ENCODE measurements around the gene CCDC177.

Gene CCDC177

DNA sequence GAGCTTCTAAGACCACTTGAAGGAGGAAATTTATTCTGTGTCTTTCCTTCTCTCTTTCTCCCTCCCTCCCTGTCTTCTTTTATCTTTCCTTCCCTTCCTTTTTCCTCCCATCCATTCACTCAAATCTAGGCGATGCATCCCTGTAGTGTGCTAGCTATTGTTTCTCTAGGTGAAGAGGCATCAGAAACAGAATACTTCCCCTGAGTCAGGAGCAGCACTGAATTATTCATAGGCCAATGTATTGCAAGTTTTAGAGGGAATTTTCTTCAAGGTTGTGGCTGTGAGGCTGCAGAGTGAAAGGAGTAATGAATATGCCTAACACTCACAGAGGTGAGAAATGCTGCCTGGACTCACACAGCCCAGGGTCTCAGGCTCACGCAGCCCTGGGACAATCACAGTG lies 23.2 kb downstream of the CCDC177 start:
- no peaks in the 10 kb centered on the region for H3K36me3 ChIP-seq (ENCODE audit: control insufficient read depth in 2 of 2, insufficient read depth in 2 of 2, low read length in 2 of 2)
- H3K27ac ChIP-seq (ENCODE audit: low read depth in 2 of 2, low read length in 2 of 2): no peak overlapping the region
- H3K4me3 ChIP-seq (ENCODE audit: low read length in 2 of 2): no peak overlapping the region
- H3K9me3 ChIP-seq (ENCODE audit: control insufficient read depth in 2 of 2, low read length in 2 of 2): no peaks in the 10 kb centered on the region
- no peak overlapping the region for H3K9ac ChIP-seq (ENCODE audit: low read depth in 1 of 2, low read length in 2 of 2)
- H3K4me1 ChIP-seq (ENCODE audit: control insufficient read depth in 2 of 2, insufficient read depth in 2 of 2, low read length in 2 of 2): no peaks in the 10 kb centered on the region
- H3K27me3 ChIP-seq (ENCODE audit: control insufficient read depth in 2 of 2, insufficient read depth in 2 of 2, low read length in 2 of 2): peaks cover 0 to 13% of the 10 kb centered on the region in 2 donors

DNA sequence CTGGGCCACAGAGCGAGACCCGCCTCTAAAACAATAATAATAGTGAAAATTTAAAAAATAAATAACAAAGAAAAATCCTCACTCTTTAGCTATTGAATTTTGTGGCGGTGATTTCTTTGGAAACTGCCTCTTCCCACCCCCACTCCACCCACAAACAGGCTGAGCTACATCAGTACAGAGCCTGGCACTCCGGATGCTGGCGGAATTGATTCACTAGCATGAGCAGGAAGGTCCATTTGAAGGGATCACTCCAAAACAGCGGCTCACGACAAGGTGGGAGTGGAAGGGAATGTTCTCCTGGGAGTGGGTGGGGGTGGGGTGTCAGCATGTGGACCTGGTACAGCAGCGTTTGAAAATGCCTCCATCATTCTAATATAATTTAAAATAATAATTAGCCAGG lies 26.1 kb downstream of the CCDC177 start:
- Histone ChIP-seq H3K36me3 (ENCODE audit: control insufficient read depth in 2 of 2, insufficient read depth in 2 of 2, low read length in 2 of 2) (no peaks in the 10 kb centered on the region), H3K9ac (ENCODE audit: low read depth in 1 of 2, low read length in 2 of 2) (no peak overlapping the region), H3K4me1 (ENCODE audit: control insufficient read depth in 2 of 2, insufficient read depth in 2 of 2, low read length in 2 of 2) (no peaks in the 10 kb centered on the region), H3K4me3 (ENCODE audit: low read length in 2 of 2) (no peak overlapping the region), H3K9me3 (ENCODE audit: control insufficient read depth in 2 of 2, low read length in 2 of 2) (no peaks in the 10 kb centered on the region), H3K27me3 (ENCODE audit: control insufficient read depth in 2 of 2, insufficient read depth in 2 of 2, low read length in 2 of 2) (peaks cover 0 to 13% of the 10 kb centered on the region in 2 donors), H3K27ac (ENCODE audit: low read depth in 2 of 2, low read length in 2 of 2) (no peak overlapping the region)

DNA sequence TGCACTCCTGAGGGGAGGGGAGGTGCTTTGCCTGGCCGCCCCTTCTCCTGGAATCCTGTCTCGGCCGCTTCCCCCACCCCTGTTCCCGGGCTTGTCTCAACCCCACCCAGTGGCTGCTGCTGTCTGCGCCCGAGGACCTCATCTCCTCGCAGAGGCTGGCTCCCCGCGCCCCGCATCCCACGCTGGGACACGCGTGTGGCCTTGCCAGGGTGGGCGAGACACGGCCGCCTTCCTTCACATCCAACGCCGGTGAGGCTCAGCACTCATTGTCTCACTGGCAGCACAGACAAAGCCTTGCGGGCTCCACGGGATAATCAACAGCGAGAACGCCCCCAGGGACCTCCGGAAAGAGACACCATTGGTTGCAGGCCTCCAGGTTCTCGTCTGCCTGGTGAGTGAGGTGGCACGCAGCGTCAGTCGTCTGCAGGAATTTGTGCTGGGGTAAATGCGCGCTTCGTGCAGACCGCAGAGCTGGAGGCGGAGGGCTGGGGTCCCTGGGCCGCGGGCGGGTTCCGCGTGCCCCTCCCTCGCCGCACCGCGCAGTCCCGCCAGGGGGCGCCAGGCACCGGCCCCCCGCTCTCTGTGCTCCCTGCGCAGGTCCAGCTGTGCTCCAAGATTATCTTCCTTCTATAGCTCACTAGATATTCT lies 26.8 kb downstream of the CCDC177 start:
- peaks cover 0 to 13% of the 10 kb centered on the region in 2 donors for H3K27me3 ChIP-seq (ENCODE audit: control insufficient read depth in 2 of 2, insufficient read depth in 2 of 2, low read length in 2 of 2)
- H3K9me3 ChIP-seq (ENCODE audit: control insufficient read depth in 2 of 2, low read length in 2 of 2): no peaks in the 10 kb centered on the region
- H3K27ac ChIP-seq (ENCODE audit: low read depth in 2 of 2, low read length in 2 of 2): no peak overlapping the region
- no peak overlapping the region for H3K4me3 ChIP-seq (ENCODE audit: low read length in 2 of 2)
- no peaks in the 10 kb centered on the region for H3K36me3 ChIP-seq (ENCODE audit: control insufficient read depth in 2 of 2, insufficient read depth in 2 of 2, low read length in 2 of 2)
- no peaks in the 10 kb centered on the region for H3K4me1 ChIP-seq (ENCODE audit: control insufficient read depth in 2 of 2, insufficient read depth in 2 of 2, low read length in 2 of 2)
- no peak overlapping the region for H3K9ac ChIP-seq (ENCODE audit: low read depth in 1 of 2, low read length in 2 of 2)

DNA sequence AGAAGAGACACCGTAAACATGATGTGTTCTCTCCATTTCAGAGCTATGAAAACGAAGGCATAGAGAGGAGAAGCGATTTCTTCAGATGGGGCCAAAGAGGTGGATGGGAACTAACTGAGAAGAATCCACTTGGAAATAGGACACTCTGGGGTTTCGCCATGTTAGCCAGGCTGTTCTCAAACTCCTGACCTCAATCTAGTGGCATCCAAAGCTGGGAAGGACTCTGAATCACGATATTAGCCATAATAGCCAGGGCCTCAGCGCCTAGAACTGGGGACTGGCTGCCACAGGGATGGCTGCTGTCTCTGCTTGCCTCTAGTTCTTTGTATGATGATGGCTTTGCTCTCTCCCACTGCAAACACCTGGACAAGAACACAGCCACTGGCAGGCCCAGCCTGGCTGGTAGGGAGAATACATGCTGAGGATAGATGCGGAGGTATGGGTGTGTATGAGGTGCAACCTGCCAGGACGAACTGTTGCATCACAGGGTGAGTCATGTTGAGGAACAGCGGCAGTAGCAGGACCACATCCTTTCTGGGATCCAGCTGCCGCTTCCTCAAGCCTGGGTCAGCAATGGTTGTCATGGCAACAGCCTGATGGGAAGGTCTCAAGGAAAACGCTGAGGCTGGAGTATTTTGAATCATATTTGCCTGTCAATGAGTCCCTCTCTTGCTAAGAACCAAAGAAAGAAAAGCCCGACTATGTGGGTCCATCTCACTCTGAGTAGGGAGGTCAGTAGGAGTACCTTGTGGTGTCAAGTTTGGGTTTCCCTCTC lies 31.1 kb downstream of the CCDC177 start:
- no peaks in the 10 kb centered on the region for H3K9me3 ChIP-seq (ENCODE audit: control insufficient read depth in 2 of 2, low read length in 2 of 2)
- H3K27me3 ChIP-seq (ENCODE audit: control insufficient read depth in 2 of 2, insufficient read depth in 2 of 2, low read length in 2 of 2): peaks cover 0 to 3% of the 10 kb centered on the region in 2 donors
- H3K4me3 ChIP-seq (ENCODE audit: low read length in 2 of 2): no peak overlapping the region
- H3K4me1 ChIP-seq (ENCODE audit: control insufficient read depth in 2 of 2, insufficient read depth in 2 of 2, low read length in 2 of 2): peaks cover 0 to 2% of the 10 kb centered on the region in 2 donors
- no peak overlapping the region for H3K27ac ChIP-seq (ENCODE audit: low read depth in 2 of 2, low read length in 2 of 2)
- H3K36me3 ChIP-seq (ENCODE audit: control insufficient read depth in 2 of 2, insufficient read depth in 2 of 2, low read length in 2 of 2): no peaks in the 10 kb centered on the region
- H3K9ac ChIP-seq (ENCODE audit: low read depth in 1 of 2, low read length in 2 of 2): no peak overlapping the region

DNA sequence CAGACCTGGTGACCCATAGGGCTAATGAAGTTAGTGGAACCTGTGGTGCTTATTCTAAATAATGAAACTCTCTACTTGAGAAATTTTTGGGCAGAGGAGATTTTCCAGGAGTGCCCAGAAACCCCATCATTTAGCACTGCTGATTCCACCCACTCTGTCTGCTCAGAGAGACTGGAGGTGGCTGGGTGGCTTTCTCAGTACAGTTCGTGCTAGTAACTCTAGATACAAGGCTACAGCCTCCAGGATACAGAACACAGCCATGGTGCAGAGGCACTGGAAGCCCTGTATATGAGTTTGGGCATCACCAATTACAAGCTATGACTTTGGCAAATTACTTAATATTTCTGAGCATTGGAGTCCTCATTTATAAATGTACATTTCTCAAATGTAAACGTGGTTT lies 32.4 kb downstream of the CCDC177 start:
- H3K9me3 ChIP-seq (ENCODE audit: control insufficient read depth in 2 of 2, low read length in 2 of 2): no peaks in the 10 kb centered on the region
- no peak overlapping the region for H3K9ac ChIP-seq (ENCODE audit: low read depth in 1 of 2, low read length in 2 of 2)
- H3K27me3 ChIP-seq (ENCODE audit: control insufficient read depth in 2 of 2, insufficient read depth in 2 of 2, low read length in 2 of 2): no peaks in the 10 kb centered on the region
- peaks cover 0 to 2% of the 10 kb centered on the region in 2 donors for H3K4me1 ChIP-seq (ENCODE audit: control insufficient read depth in 2 of 2, insufficient read depth in 2 of 2, low read length in 2 of 2)
- H3K36me3 ChIP-seq (ENCODE audit: control insufficient read depth in 2 of 2, insufficient read depth in 2 of 2, low read length in 2 of 2): no peaks in the 10 kb centered on the region
- H3K4me3 ChIP-seq (ENCODE audit: low read length in 2 of 2): no peak overlapping the region
- no peak overlapping the region for H3K27ac ChIP-seq (ENCODE audit: low read depth in 2 of 2, low read length in 2 of 2)

DNA sequence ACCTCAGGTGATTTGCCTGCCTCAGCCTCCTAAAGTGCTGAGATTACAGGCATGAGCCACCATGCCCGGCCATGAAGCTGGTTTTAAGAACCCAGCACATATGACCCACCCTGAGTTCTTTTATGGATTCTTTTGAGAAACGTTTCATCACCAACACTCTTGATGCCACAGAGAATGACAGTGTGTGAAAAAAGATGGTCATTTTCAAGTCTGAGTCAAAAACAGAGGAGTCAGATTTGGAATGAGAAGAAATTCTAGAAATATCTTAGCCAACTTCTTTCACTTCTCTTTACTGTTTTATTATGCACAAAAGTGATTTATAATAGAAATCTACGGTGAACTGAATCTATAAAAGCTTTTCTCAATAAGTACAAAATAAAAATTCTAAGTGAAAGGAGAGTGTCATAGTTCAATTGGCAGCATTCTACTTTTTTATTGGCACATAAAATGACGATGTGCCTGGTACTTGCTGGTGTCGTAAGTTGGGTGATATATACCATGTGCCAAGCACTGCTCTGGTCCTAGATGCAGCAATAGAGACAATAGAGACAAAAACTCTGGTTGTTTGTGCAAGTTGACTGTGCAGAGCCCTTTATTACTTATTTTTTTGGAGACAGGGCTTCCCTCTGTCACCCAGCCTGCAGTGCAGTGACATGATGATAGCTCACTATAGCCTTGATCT lies 33.9 kb downstream of the CCDC177 start:
- no peak overlapping the region for H3K9ac ChIP-seq (ENCODE audit: low read depth in 1 of 2, low read length in 2 of 2)
- no peaks in the 10 kb centered on the region for H3K9me3 ChIP-seq (ENCODE audit: control insufficient read depth in 2 of 2, low read length in 2 of 2)
- H3K4me3 ChIP-seq (ENCODE audit: low read length in 2 of 2): no peak overlapping the region
- peak overlapping the region in 1 of 2 donors; percentile 23 for H3K27ac ChIP-seq (ENCODE audit: low read depth in 2 of 2, low read length in 2 of 2)
- H3K27me3 ChIP-seq (ENCODE audit: control insufficient read depth in 2 of 2, insufficient read depth in 2 of 2, low read length in 2 of 2): no peaks in the 10 kb centered on the region
- peaks cover 0 to 2% of the 10 kb centered on the region in 2 donors for H3K4me1 ChIP-seq (ENCODE audit: control insufficient read depth in 2 of 2, insufficient read depth in 2 of 2, low read length in 2 of 2)
- H3K36me3 ChIP-seq (ENCODE audit: control insufficient read depth in 2 of 2, insufficient read depth in 2 of 2, low read length in 2 of 2): no peaks in the 10 kb centered on the region

DNA sequence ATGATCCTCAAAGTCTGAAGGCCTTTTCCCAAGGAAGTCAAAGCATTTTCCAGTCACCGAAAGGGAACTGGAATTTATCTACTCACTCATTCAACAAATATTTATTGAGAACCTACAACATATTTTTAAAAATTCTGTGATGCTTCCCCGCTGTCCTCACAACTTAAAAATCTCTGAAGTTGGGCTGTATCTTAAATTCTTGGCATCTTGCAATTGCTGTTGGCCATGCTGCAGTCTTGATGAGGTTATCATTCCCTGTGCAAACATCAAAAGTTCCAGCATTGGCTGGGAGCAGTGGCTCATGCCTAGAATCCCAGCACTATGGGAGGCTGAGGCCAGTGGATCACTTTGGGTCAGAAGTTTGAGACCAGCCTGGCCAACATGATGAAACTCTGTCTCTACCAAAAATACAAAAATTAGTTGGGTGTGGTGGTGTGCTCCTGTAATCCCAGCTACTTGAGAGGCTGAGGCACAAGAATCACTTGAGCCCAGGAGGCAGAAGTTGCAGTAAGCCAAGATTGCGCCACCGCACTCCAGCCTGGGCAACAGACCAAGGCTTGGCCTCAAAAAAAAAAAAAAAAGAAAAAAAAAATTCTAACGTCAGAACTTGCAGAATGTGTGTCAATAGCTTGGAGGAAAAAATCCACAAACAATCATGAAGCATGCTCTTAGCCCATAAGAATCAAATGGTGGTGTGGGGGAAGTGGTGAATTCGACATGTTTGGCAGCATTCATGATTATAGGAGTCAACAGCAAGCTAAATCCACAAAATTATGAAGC lies 34.9 kb downstream of the CCDC177 start:
- Histone ChIP-seq H3K9me3 (ENCODE audit: control insufficient read depth in 2 of 2, low read length in 2 of 2) (no peaks in the 10 kb centered on the region), H3K27ac (ENCODE audit: low read depth in 2 of 2, low read length in 2 of 2) (no peak overlapping the region), H3K9ac (ENCODE audit: low read depth in 1 of 2, low read length in 2 of 2) (no peak overlapping the region), H3K4me3 (ENCODE audit: low read length in 2 of 2) (no peak overlapping the region), H3K27me3 (ENCODE audit: control insufficient read depth in 2 of 2, insufficient read depth in 2 of 2, low read length in 2 of 2) (no peaks in the 10 kb centered on the region), H3K36me3 (ENCODE audit: control insufficient read depth in 2 of 2, insufficient read depth in 2 of 2, low read length in 2 of 2) (no peaks in the 10 kb centered on the region), H3K4me1 (ENCODE audit: control insufficient read depth in 2 of 2, insufficient read depth in 2 of 2, low read length in 2 of 2) (peaks cover 0 to 2% of the 10 kb centered on the region in 2 donors)

DNA sequence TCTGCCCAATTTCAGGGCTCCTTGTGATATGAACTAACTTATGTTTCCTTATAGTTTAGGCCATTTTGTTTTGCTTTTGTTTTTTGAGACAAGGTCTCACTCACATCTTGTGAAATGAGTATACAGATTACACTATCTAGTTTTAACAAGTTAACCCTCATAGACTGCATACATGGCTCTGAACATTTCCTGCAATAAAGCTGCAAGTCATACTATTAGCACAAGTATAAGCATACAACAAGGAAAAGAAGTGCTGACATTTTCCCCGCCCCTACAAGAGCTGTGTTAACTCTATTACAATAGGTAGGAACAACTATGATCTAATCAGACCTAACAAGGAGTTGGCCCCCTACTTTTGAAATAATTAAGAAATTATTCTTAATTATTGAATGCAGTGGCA lies 35.9 kb downstream of the CCDC177 start:
- Histone ChIP-seq H3K9ac (ENCODE audit: low read depth in 1 of 2, low read length in 2 of 2) (no peak overlapping the region), H3K9me3 (ENCODE audit: control insufficient read depth in 2 of 2, low read length in 2 of 2) (no peaks in the 10 kb centered on the region), H3K36me3 (ENCODE audit: control insufficient read depth in 2 of 2, insufficient read depth in 2 of 2, low read length in 2 of 2) (no peaks in the 10 kb centered on the region), H3K4me1 (ENCODE audit: control insufficient read depth in 2 of 2, insufficient read depth in 2 of 2, low read length in 2 of 2) (peaks cover 0 to 2% of the 10 kb centered on the region in 2 donors), H3K4me3 (ENCODE audit: low read length in 2 of 2) (no peak overlapping the region), H3K27ac (ENCODE audit: low read depth in 2 of 2, low read length in 2 of 2) (peak overlapping the region in 1 of 2 donors; percentile 40), H3K27me3 (ENCODE audit: control insufficient read depth in 2 of 2, insufficient read depth in 2 of 2, low read length in 2 of 2) (no peaks in the 10 kb centered on the region)

DNA sequence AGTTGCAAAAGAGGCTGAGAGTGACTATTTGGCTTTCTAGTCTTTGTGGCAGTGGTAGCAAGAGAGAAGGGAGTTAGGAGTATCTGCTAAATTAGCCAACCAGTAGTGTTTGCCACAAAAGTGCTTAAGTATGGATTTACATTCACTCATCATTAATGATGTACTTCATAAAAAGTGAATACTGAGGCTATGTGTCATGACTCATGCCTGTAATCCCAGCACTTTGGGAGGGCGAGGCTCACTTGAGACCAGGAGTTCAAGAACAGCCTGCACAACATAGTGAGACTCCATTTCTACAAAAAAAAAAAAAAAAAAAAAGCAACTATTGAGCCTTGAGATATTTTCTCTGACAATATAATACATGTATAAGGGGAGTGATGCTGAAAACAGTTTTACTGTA lies 36.8 kb downstream of the CCDC177 start:
- H3K4me1 ChIP-seq (ENCODE audit: control insufficient read depth in 2 of 2, insufficient read depth in 2 of 2, low read length in 2 of 2): peaks cover 0 to 6% of the 10 kb centered on the region in 2 donors
- H3K9ac ChIP-seq (ENCODE audit: low read depth in 1 of 2, low read length in 2 of 2): no peak overlapping the region
- H3K27me3 ChIP-seq (ENCODE audit: control insufficient read depth in 2 of 2, insufficient read depth in 2 of 2, low read length in 2 of 2): no peaks in the 10 kb centered on the region
- no peak overlapping the region for H3K4me3 ChIP-seq (ENCODE audit: low read length in 2 of 2)
- no peaks in the 10 kb centered on the region for H3K36me3 ChIP-seq (ENCODE audit: control insufficient read depth in 2 of 2, insufficient read depth in 2 of 2, low read length in 2 of 2)
- no peaks in the 10 kb centered on the region for H3K9me3 ChIP-seq (ENCODE audit: control insufficient read depth in 2 of 2, low read length in 2 of 2)
- no peak overlapping the region for H3K27ac ChIP-seq (ENCODE audit: low read depth in 2 of 2, low read length in 2 of 2)

Measured in mucosa of rectum (tissue), 2 donors.